Activated B cell treated with CpG ODN at 0.5 μM for 24 hours (primary cell): ENCODE data around the gene AP3B2. TPM values are rescaled to one million over a fixed set of nuclear protein-coding genes. Genes with fewer than 3 reads are reported as not detected.

Experiments used
- ATAC-seq: fragments of 200-7000 bp; cut with Tn5 transposase; one replicate; pipeline ENCODE4 v1.10.0; 2021; ENCODE audit warnings: low read depth, mild to moderate bottlenecking, moderate library complexity
- CTCF ChIA-PET: fragments of 350-600 bp; sonication (Branson Sonifier 250); formaldehyde crosslinking; loops from one replicate; lab custom pipeline; 2021; ENCODE audit warnings: antibody characterized with exemption; lab: Charles Lee
- POLR2A ChIA-PET: fragments of 350-600 bp; sonication (Branson Sonifier 250); formaldehyde crosslinking; loops from one replicate; lab custom pipeline; 2021; ENCODE audit warnings: antibody characterized with exemption; lab: Charles Lee
- DNase-seq: peaks from one replicate; pipeline ENCODE4 v3.0.0; 2022
- H3K27ac Mint-ChIP-seq: one replicate; pipeline ENCODE4 v1.8.0; 2020; ENCODE audit warnings: mixed read lengths
- H3K27me3 Mint-ChIP-seq: one replicate; pipeline ENCODE4 v1.8.0; 2021; ENCODE audit warnings: mixed read lengths
- H3K36me3 Mint-ChIP-seq: one replicate; pipeline ENCODE4 v1.8.0; 2021; ENCODE audit warnings: low read depth, mixed read lengths
- H3K4me1 Mint-ChIP-seq: one replicate; pipeline ENCODE4 v1.8.0; 2021; ENCODE audit warnings: mixed read lengths
- H3K4me3 Mint-ChIP-seq: one replicate; pipeline ENCODE4 v1.8.0; 2020; ENCODE audit warnings: mild to moderate bottlenecking, mixed read lengths
- H3K9me3 Mint-ChIP-seq: one replicate; pipeline ENCODE4 v1.8.0; 2020; ENCODE audit warnings: mixed read lengths
- intact Hi-C: fragments of 100-400 bp; cut with micrococcal nuclease; formaldehyde crosslinking; loops from one replicate; pipeline ENCODE4 v1.15.1; 2024
- total RNA-seq: library from RNA; stranded (reverse); gene quantifications from 2 replicates; pipeline ENCODE4 v1.2.3, GENCODE V29; 2022
- TF ChIP-seq, protein P1 (sequence below): fragments of 200-600 bp; IDR thresholded peaks from one replicate; pipeline ENCODE4 v1.8.0; 2022; ENCODE audit warnings: antibody characterized with exemption, mild to moderate bottlenecking

The AP3B2 gene, protein sequence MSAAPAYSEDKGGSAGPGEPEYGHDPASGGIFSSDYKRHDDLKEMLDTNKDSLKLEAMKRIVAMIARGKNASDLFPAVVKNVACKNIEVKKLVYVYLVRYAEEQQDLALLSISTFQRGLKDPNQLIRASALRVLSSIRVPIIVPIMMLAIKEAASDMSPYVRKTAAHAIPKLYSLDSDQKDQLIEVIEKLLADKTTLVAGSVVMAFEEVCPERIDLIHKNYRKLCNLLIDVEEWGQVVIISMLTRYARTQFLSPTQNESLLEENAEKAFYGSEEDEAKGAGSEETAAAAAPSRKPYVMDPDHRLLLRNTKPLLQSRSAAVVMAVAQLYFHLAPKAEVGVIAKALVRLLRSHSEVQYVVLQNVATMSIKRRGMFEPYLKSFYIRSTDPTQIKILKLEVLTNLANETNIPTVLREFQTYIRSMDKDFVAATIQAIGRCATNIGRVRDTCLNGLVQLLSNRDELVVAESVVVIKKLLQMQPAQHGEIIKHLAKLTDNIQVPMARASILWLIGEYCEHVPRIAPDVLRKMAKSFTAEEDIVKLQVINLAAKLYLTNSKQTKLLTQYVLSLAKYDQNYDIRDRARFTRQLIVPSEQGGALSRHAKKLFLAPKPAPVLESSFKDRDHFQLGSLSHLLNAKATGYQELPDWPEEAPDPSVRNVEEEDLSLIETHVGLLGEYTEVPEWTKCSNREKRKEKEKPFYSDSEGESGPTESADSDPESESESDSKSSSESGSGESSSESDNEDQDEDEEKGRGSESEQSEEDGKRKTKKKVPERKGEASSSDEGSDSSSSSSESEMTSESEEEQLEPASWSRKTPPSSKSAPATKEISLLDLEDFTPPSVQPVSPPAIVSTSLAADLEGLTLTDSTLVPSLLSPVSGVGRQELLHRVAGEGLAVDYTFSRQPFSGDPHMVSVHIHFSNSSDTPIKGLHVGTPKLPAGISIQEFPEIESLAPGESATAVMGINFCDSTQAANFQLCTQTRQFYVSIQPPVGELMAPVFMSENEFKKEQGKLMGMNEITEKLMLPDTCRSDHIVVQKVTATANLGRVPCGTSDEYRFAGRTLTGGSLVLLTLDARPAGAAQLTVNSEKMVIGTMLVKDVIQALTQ
- 0.22 and 0.46 TPM in 2 replicates for total RNA-seq

DNA sequence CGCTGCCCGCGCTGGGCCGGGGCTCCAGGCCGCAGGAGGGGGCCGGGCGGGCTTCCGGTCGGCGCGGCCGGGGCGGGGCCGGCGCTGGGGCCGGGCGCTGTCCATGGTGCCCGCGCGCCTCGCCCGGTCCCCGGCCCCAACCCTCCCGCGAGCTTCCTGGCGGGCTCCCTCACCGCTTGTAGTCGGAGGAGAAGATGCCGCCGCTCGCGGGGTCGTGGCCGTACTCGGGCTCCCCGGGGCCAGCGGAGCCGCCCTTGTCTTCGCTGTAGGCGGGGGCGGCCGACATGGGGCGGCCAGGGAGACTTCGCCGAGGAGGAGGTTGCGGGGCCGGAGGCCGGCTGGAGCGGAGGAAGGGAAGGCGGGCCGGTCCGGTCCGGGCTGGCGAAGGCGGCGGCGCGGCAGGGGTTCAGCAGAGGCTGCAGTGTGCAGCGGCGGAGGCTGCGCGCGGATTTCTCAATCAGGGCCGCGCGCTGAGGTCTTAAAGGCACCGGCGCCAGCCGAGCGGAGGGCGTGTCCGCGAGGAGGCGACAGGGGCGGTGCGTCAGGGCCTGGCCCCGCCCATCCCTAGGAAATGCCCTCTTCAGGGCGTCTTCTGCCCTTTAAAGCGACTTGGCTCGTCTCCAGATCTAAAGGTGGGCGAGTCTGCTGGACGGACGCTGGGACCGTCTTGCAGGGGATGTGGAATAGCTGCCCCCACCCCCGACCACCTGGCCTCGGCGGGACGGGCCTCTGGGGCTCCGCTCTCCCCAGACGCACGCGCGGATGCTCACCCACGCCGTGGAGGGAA, at the start of gene AP3B2:
AP3B2 (minus strand) TSS at position 455 of the 787 bp plus-strand sequence; CDS start at position 286, 169 bp downstream.
- DNase-seq: peak; percentile 67
- Mint-ChIP-seq H3K27ac (no peak within 1 kb of the TSS), H3K4me1 (no peaks in the 10 kb centered on the region), H3K36me3 (no peaks in the 10 kb centered on the region), H3K27me3 (peaks cover 29% of the 10 kb centered on the region), H3K9me3 (no peaks in the 10 kb centered on the region), H3K4me3 (peak within 1 kb of the TSS; percentile 77)
- TF ChIP-seq, protein P1, sequence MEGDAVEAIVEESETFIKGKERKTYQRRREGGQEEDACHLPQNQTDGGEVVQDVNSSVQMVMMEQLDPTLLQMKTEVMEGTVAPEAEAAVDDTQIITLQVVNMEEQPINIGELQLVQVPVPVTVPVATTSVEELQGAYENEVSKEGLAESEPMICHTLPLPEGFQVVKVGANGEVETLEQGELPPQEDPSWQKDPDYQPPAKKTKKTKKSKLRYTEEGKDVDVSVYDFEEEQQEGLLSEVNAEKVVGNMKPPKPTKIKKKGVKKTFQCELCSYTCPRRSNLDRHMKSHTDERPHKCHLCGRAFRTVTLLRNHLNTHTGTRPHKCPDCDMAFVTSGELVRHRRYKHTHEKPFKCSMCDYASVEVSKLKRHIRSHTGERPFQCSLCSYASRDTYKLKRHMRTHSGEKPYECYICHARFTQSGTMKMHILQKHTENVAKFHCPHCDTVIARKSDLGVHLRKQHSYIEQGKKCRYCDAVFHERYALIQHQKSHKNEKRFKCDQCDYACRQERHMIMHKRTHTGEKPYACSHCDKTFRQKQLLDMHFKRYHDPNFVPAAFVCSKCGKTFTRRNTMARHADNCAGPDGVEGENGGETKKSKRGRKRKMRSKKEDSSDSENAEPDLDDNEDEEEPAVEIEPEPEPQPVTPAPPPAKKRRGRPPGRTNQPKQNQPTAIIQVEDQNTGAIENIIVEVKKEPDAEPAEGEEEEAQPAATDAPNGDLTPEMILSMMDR: no peak
- ChIA-PET CTCF (interaction anchor here (0.8 kb wide), 1 partner anchor 179 kb away, joined by 3 read pairs; no protein-coding TSS in a partner anchor), POLR2A (interaction anchor here (1.4 kb wide), 1 partner anchor 169 kb away, joined by 6 read pairs; the partner anchor contains the start of gene RPS17)
- intact Hi-C loops: loop anchor here (1.0 to 2.0 kb wide), 4 partner anchors 29 to 169 kb away; partner anchors contain the start of gene RPS17
- peak; percentile 93 for ATAC-seq

- no peaks in the 10 kb centered on the region for H3K9me3 Mint-ChIP-seq
- TF ChIP-seq, protein P1: no peak
- CTCF ChIA-PET: interaction anchor here (1.1 to 1.6 kb wide), 2 partner anchors 82 to 249 kb away, joined by 3 to 4 read pairs; no protein-coding TSS in a partner anchor
- peaks cover 52% of the 10 kb centered on the region for H3K36me3 Mint-ChIP-seq
- peaks cover 44% of the 10 kb centered on the region for H3K4me1 Mint-ChIP-seq
- peak overlapping the region; percentile 100 for H3K4me3 Mint-ChIP-seq
- POLR2A ChIA-PET: interaction anchor here (0.6 to 3.9 kb wide), 8 partner anchors 30 to 234 kb away, joined by 3 to 42 read pairs (median 6); partner anchors contain the start of genes RAMAC, RPS17 and WHAMM
- intact Hi-C loops: loop anchor here (2.0 kb wide), 2 partner anchors 71 to 235 kb away; partner anchors contain the start of gene RAMAC
- peak overlapping the region; percentile 94 for H3K27ac Mint-ChIP-seq
- ATAC-seq (no peak), DNase-seq (no peak)
- H3K27me3 Mint-ChIP-seq: no peaks in the 10 kb centered on the region
Measured at GRCh38 chr15:82751308-82751707, 41.6 kb upstream of the AP3B2 start.

DNA sequence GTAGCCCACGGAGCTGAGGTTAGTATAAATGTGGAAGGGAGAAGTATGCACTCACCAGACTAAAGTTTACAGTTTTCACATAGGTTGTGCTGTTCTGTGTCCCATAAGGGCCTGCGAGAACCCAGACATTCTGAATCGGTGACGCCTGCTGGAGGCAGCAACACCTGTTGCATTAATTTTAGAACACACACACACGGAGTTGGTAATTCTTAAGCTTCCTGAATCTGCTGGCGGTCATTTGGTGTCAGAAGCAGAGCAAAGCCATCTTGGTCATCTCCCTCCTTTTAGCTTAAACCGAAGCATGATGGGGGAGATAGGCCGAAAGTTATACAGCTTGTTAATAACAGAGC, 41.1 kb upstream of the AP3B2 start:
- Mint-ChIP-seq H3K27me3 (no peaks in the 10 kb centered on the region), H3K4me3 (peak overlapping the region; percentile 100), H3K36me3 (peaks cover 47% of the 10 kb centered on the region), H3K27ac (peak overlapping the region; percentile 94), H3K9me3 (no peaks in the 10 kb centered on the region), H3K4me1 (peaks cover 44% of the 10 kb centered on the region)
- POLR2A ChIA-PET: interaction anchor here (0.6 to 3.9 kb wide), 12 partner anchors 20 to 316 kb away, joined by 3 to 42 read pairs (median 5); partner anchors contain the start of genes BTBD1, C15orf40, FSD2 and RAMAC
- TF ChIP-seq, protein P1: no peak
- DNase-seq (no peak), ATAC-seq (peak; percentile 32)
- intact Hi-C loops: loop anchor here (1.0 to 2.0 kb wide), 7 partner anchors 42 to 260 kb away; partner anchors contain the start of genes AP3B2, C15orf40, RAMAC and RPS17
- CTCF ChIA-PET: interaction anchor here (1.1 to 2.0 kb wide), 4 partner anchors 60 to 260 kb away, joined by 3 to 9 read pairs (median 6); partner anchors contain the start of genes C15orf40 and WHAMM
